Dermis microvascular lymphatic vessel endothelial cell (primary cell): ENCODE results near the gene EML4. TPM values are rescaled to one million over a fixed set of nuclear protein-coding genes. Genes with fewer than 3 reads are reported as not detected.

Experiments
- DNase-seq, 2 donors: peaks; one replicate each; pipeline versions ENCODE4 v3.0.0 to v3.0.0-alpha.2; 2010; ENCODE audit warnings: low read depth in 2 of 2
- total RNA-seq: library from RNA; depleted of rRNA; stranded (reverse); fragments of >200 nt; gene quantifications from 2 replicates; pipeline ENCODE4 v1.2.1, GENCODE V29; 2014

EML4 gene
- total RNA-seq, 1 donor from 2014 or later: 14.2 TPM

DNA sequence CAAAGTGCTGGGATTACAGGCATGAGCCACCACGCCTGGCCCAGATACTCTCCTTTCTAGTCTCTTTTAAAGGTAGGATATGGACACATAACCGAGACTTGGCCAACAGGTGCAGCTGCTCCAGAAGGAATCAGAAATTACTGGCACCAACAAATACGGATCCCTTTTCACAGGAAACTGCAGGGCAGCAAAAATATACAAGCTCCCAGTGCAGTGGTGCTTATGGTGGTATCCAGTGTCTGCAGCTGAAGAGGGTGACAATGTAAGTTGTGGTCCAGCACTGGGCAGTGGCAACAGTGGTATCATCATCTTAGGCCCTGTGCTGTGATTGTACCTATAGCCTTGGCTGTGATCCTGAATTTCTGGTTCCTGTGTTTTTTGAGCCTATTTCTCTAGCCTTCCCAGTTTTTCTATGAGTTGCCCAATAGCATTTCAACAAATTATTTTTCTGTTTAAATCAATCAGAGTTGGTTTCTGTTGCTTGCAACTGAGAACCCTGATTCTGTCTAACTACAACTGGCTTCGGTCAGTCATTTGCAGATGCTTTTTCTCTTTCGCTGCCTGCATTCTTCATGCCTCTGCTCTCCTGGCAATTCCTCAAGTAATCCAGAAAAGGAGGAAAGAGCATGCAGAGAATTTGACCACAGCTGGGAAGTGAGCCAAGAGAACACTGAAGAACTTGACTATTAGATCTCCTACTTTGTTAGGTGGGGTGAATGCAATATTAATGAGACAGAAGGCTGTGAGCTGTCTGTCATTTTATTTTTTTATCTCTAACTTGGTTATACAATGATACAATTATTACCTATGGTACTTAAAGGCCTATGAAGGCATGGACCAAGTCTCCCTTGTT lies 30.8 kb upstream of the EML4 start:
- DNase-seq: peak in 1 of 2 donors; percentile 60

GRCh38 chr2:42139101-42139500 lies 30.1 kb upstream of the EML4 start:
- no peak for DNase-seq

DNA sequence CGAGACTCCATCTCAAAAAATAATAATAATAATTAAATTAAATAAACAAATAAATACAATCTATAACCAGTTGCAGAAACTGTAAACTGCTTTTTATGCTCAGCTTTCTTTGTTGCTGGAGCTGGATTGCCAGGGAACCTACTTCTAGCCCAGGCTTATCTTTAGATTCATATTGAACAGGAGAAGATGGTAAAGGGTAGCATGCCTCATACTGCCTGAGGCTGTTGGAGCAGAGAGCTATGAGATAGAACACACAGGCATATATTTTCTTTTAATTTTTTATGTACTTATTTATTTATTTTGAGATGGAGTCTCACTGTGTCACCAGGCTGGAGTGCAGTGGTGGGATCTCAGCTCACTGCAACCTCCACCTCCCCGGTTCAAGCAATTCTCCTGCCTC lies 28.7 kb upstream of the EML4 start:
- DNase-seq: no peak

DNA sequence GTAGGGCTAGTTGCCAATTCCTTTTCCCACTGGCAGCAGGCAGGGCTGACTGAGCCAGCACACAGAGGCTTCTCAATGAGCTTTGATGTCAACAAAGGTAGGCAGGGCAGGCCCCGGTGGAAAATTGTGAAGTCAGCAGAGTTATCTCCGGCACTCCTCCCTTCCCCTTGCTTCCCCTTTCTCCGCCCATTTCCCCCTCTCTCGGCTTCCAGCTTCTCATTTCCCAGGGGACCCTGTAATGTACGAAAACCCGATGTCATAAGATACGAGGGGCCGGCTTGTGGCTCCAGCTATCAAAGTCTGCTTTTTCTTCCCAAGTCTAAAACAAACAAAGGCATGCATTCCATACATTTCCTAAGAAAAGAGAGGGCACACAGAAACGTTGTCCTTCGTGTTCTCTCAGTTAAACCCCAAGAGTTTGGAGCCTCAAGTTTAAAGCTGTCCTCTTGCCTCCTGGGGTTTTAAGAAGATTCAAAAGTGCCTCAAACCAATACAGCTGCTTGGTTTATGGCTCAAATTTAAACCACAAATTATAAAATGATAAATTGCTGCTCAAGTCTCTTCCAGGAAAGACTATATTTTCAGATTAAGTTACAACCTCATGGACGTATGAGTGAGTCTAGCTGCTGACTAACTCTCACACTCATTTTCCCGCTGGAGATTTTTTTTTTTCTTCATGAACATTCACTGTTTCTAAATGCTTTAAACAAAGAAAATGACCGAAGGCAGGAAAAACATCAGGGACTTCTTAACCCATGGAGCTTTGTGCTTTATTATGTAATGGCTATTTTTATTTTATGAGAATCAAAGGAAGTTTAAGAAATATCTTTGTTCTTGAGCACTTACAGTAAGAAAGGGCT lies 27.2 kb upstream of the EML4 start:
- DNase-seq: peak; percentile 5 to 71

DNA sequence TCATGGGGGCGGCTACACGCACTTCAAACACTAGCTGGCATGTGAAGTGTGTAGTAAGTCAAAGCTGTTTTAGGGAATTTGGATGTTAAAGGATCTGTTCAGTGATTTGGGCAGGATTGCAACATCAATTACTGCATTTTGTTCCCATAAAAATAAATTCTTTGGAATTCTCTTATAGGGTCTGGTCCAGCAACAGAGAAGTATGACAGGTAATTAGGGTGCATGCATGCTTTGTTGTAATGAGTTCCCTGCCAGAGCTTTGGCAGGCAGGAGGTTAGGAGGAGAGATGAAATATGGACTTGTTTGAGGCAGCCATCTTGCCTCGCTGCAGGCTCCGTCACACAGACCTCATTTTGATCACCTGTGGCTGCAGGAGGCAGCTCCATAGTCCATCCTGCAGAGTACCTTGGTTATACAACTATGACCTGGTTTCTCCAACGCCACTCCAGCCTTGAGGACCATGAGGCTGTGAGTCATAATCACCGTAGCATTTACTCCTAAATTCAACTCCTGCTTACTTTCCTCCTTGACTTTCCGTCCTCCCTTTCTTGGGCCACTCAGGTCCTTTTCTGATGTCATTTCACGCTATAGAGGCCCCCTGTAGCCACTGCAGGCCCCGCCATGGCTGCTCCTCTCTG lies 26.5 kb upstream of the EML4 start:
- no peak for DNase-seq

DNA sequence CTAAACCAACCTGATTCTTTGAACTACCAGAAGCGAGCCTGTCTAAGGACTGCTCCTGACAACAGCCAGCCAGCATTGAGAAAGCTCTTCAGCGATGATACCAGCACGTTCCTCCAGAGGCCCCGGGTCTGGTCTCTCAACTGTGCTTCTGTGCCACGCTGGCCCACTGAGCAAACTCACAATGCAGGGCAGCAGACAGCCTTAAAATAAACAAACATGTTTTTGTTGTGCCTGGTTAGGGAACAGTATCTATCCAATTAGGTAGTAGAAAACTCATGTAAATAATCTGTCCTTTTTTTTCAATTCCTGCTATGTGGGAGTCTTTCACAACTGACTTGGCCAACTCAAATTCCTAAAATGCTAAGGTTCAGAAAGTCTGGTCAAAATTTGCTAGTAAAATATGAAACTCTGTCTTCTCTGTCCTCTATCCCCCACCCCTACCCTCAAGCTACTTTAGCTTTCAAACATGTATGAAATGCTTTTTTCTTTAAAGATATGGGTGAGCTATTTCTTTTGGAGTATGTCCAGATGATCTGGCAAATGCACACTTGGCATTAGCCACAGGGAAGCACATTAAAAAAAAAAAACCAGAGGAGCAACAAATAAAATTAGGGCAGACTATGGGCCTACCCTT lies 21.4 kb upstream of the EML4 start:
- no peak for DNase-seq

- no peak for DNase-seq
Measured at GRCh38 chr2:42150159-42150558, 19.0 kb upstream of the EML4 start.

GRCh38 chr2:42153944-42154581 lies 15.1 kb upstream of the EML4 start:
- DNase-seq: no peak

GRCh38 chr2:42156721-42157120 lies 12.4 kb upstream of the EML4 start:
- DNase-seq: no peak

GRCh38 chr2:42161444-42161843 lies 7.7 kb upstream of the EML4 start:
- no peak for DNase-seq

DNA sequence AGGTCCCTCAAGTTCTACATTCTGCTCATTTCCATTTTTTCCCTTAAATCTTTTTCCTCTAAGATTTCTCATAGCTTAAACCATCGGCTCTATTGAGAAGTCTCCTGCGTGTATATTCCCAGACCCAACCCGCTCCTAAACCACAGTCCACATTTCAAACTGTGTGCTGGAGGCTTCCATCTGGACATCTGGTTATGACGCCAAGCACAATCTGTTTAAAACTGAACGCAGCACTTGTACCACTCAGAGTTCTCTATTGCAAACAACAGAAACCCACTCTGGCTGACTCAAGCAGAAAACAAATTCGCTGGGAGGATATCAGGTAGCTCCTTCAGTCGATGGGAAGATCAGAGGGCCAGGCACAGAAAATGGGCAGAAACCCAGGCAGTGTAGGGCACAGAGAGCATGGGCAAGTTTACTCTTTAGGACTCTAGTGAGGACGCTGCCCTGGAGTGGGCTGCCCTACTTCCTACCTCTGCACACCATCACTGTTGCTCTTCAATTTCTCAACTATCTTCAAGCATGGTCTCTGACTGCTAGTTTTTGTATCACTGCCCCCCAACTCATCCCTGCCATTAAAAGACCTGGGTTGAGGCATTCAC lies 5.6 kb upstream of the EML4 start:
- no peak for DNase-seq

DNA sequence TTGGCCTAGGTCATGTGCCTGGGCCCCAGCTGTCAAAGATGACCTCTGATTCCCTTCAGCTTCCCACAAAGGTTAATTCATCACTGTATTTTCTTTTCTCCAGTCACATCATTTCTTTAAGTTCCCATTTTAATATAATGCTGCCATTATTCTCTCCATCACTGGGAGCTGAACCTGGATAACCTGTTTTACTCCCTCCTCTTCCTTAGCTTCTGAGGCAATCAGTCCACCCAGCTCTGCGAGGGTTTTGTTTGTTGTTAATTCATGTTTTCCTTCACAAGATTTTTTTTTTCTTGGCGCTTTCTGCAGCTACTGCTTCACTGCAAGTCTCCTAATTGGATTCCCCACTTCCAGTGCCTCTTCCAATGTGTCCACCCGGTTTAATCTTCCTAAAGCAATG lies 5.1 kb upstream of the EML4 start:
- DNase-seq: no peak

DNA sequence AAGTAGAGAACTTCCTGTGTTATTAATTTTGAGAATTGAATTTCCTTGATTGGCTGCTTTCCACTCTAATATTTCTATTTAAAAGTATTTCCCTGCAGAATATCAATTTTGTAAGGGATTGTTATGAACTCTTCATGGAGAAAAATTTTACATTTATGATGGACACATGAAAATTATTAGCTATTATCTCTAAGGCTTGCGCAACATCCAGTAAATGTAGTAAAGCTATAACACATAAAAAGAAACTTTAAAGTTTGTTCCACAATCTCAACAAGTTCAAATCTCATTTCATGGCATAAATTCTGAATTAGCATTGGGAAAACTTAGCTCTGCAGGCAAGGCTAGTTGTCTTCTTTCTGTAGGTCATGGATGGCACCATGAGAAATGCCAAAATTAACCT lies 4.2 kb upstream of the EML4 start:
- DNase-seq: no peak

GRCh38 chr2:42167458-42167857 lies 1.7 kb upstream of the EML4 start:
- no peak for DNase-seq

DNA sequence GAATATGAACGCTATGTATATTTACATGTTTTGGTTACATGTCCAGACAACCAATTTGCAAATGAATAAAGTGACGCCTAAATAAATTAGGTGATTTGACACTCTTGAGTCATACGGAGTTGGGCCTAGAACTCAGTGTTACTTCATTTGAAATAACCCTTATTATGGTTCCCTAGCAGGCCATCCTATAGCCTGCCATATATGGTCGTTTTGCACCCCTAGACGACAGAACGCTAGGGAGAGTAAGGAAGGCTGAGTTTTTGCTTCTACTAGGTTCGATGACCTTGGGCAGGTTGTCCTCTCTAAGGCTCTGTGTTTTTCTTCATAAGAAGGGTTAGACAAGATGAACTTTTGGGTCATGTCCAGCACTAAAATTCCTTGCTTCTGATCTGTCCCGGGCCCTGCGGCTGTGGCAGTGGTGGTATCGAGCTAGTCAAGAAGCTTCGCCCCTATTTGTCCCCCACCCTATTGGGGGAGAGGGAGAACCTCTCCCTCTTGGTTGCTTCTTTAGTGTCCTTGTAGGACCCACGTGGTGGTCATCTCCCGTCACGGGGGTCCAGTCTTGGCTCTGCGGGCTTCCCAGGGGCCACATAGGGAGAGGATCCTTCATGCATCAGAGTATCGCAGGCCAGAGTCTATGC lies 574 bp upstream of the EML4 start:
- no peak for DNase-seq

GRCh38 chr2:42169874-42170521 lies 845 bp downstream of the EML4 start:
- no peak for DNase-seq

- DNase-seq: no peak
Measured at GRCh38 chr2:42170619-42171395, 1.7 kb downstream of the EML4 start.

- DNase-seq: no peak
Measured at GRCh38 chr2:42171396-42171980, 2.3 kb downstream of the EML4 start.

GRCh38 chr2:42172020-42172419 lies 2.9 kb downstream of the EML4 start:
- DNase-seq: no peak
